ENCODE results near the gene NLRP3. TPM values are rescaled to one million over a fixed set of nuclear protein-coding genes. Genes with fewer than 3 reads are reported as not detected.

NLRP3 gene
- total RNA-seq, 2 experiments from 2014 or later: 7.8 to 8.5 TPM

DNA sequence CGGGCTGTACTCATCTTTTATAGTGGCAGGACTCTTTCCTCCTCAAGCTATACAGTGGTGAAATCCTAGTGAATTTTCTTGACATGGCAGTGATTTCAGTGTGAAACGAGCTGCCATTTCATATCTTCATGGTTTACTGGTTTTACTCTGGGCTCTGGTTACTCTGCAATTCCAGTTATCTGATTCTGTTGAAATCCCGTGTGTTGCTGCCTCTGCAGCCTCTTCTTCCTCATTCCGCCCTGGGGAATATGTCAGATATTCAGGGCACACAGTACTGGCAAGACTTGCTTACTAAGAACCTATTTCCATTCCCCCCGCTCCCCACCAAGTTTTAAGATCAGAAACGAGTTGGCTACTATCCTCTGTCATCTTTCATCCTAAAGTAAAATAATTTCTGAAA lies 49.8 kb downstream of the NLRP3 start:
- no peak overlapping the region for H3K27ac ChIP-seq (ENCODE audit: low read depth in 1 of 2, low read length in 2 of 2)
- no peak overlapping the region for H3K27ac Mint-ChIP-seq
- no peaks in the 10 kb centered on the region for H3K27me3 ChIP-seq (ENCODE audit: control insufficient read depth in 1 of 2, insufficient read depth in 2 of 2, low read length in 2 of 2)
- no peaks in the 10 kb centered on the region for H3K36me3 Mint-ChIP-seq (ENCODE audit: low read depth)
- H3K4me3 ChIP-seq (ENCODE audit: low read length): no peak overlapping the region
- no peak overlapping the region for H3K4me3 Mint-ChIP-seq
- H3K36me3 ChIP-seq (ENCODE audit: insufficient read depth, low read length): no peaks in the 10 kb centered on the region
- no peaks in the 10 kb centered on the region for H3K9me3 ChIP-seq (ENCODE audit: control insufficient read depth in 1 of 2, insufficient read depth in 1 of 2, low read length in 2 of 2)
- no peaks in the 10 kb centered on the region for H3K4me1 ChIP-seq (ENCODE audit: insufficient read depth, low read length)
- H3K4me1 Mint-ChIP-seq (ENCODE audit: low read depth): no peaks in the 10 kb centered on the region
- no peak for DNase-seq
- intact Hi-C loops (cut with DNase I, micrococcal nuclease): no loop called here
- peaks cover 7% of the 10 kb centered on the region for H3K27me3 Mint-ChIP-seq
- ATAC-seq (ENCODE audit: poor library complexity): no peak
- no peaks in the 10 kb centered on the region for H3K9me3 Mint-ChIP-seq
- TF ChIP-seq, protein P1, sequence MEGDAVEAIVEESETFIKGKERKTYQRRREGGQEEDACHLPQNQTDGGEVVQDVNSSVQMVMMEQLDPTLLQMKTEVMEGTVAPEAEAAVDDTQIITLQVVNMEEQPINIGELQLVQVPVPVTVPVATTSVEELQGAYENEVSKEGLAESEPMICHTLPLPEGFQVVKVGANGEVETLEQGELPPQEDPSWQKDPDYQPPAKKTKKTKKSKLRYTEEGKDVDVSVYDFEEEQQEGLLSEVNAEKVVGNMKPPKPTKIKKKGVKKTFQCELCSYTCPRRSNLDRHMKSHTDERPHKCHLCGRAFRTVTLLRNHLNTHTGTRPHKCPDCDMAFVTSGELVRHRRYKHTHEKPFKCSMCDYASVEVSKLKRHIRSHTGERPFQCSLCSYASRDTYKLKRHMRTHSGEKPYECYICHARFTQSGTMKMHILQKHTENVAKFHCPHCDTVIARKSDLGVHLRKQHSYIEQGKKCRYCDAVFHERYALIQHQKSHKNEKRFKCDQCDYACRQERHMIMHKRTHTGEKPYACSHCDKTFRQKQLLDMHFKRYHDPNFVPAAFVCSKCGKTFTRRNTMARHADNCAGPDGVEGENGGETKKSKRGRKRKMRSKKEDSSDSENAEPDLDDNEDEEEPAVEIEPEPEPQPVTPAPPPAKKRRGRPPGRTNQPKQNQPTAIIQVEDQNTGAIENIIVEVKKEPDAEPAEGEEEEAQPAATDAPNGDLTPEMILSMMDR (IDR thresholded peaks at IDR 0.05): no peak
- ChIA-PET CTCF (no interaction called here), POLR2A (no interaction called here)

DNA sequence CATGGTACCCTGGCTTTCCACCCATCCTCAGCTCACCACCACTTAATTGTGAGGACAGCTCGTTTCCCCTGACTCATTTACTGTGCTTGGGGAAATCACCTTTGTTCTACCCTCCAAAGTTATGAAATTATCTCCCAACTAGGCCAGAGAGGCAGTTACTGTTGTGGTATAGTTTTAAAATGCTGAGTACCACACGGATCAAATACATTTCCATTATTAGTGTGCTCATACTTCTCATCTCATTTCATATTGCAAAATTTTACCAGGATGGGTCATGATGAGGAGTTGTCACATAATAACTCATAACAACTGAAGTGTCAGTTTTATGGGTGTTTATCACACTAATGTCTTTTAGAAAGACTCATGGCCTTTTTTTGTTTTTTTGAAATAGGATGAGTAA lies 51.2 kb downstream of the NLRP3 start:
- intact Hi-C loops (cut with DNase I, micrococcal nuclease): no loop called here
- CTCF ChIA-PET: no interaction called here
- H3K36me3 ChIP-seq (ENCODE audit: insufficient read depth, low read length): no peaks in the 10 kb centered on the region
- H3K4me3 ChIP-seq (ENCODE audit: low read length): no peak overlapping the region
- no peaks in the 10 kb centered on the region for H3K9me3 ChIP-seq (ENCODE audit: control insufficient read depth in 1 of 2, insufficient read depth in 1 of 2, low read length in 2 of 2)
- Mint-ChIP-seq H3K4me1 (ENCODE audit: low read depth) (no peaks in the 10 kb centered on the region), H3K36me3 (ENCODE audit: low read depth) (no peaks in the 10 kb centered on the region), H3K4me3 (no peak overlapping the region), H3K27me3 (peaks cover 7% of the 10 kb centered on the region), H3K27ac (no peak overlapping the region), H3K9me3 (no peaks in the 10 kb centered on the region)
- TF ChIP-seq, protein P1 (IDR thresholded peaks at IDR 0.05): no peak
- H3K4me1 ChIP-seq (ENCODE audit: insufficient read depth, low read length): no peaks in the 10 kb centered on the region
- H3K27ac ChIP-seq (ENCODE audit: low read depth in 1 of 2, low read length in 2 of 2): no peak overlapping the region
- no peaks in the 10 kb centered on the region for H3K27me3 ChIP-seq (ENCODE audit: control insufficient read depth in 1 of 2, insufficient read depth in 2 of 2, low read length in 2 of 2)
- POLR2A ChIA-PET: no interaction called here
- DNase-seq: no peak
- no peak for ATAC-seq (ENCODE audit: poor library complexity)

DNA sequence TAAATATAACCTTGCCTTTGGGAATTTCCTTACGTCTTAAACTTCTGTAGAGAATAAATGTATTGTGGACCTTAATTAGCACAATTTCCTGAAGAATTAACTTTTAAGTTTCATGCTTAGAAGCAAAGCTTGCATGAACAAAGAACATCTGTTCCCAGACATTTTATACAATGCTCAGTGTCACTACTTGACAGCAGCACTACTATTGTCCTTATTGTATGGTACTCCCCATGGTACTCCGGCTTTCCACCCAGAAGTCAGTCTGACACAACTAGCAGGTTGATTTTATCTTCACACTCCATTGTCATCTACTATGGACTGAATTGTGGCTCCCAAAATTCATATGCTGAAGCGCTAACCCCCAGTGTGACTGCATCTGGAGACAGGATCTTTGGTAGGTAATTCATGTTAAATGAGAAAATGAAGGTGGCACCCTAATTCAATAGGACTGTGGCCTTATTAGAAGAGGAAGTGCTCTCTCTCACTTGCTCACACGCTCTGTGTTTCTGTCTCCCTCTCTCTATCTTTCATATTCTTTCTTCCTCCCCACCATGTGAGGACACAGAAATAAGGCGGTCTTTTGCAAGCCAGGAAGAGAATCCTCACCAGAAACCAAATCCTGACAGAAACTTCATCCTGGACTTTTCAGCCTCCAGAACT lies 52.6 kb downstream of the NLRP3 start:
- Mint-ChIP-seq H3K36me3 (ENCODE audit: low read depth) (no peaks in the 10 kb centered on the region), H3K27ac (no peak overlapping the region), H3K4me3 (no peak overlapping the region), H3K27me3 (peaks cover 7% of the 10 kb centered on the region), H3K4me1 (ENCODE audit: low read depth) (no peaks in the 10 kb centered on the region), H3K9me3 (no peaks in the 10 kb centered on the region)
- H3K27me3 ChIP-seq (ENCODE audit: control insufficient read depth in 1 of 2, insufficient read depth in 2 of 2, low read length in 2 of 2): no peaks in the 10 kb centered on the region
- H3K36me3 ChIP-seq (ENCODE audit: insufficient read depth, low read length): no peaks in the 10 kb centered on the region
- POLR2A ChIA-PET: no interaction called here
- no peaks in the 10 kb centered on the region for H3K9me3 ChIP-seq (ENCODE audit: control insufficient read depth in 1 of 2, insufficient read depth in 1 of 2, low read length in 2 of 2)
- H3K4me1 ChIP-seq (ENCODE audit: insufficient read depth, low read length): no peaks in the 10 kb centered on the region
- TF ChIP-seq, protein P1 (IDR thresholded peaks at IDR 0.05): no peak
- H3K27ac ChIP-seq (ENCODE audit: low read depth in 1 of 2, low read length in 2 of 2): no peak overlapping the region
- intact Hi-C loops (cut with DNase I, micrococcal nuclease): no loop called here
- CTCF ChIA-PET: no interaction called here
- ATAC-seq (ENCODE audit: poor library complexity) (no peak), DNase-seq (no peak)
- no peak overlapping the region for H3K4me3 ChIP-seq (ENCODE audit: low read length)

Measured in CD4-positive, alpha-beta T cell (primary cell).